SK-N-MC (cell line): ENCODE measurements around the gene ARRDC5.
"Not testable (repeated sequence)": the region's sequence is repeated elsewhere in the genome, so short reads cannot be mapped to it uniquely, and the experiment has no call there.

Source experiments
- DNase-seq: peaks from one replicate; pipeline ENCODE4 v3.0.0-alpha.2; 2011; ENCODE audit warnings: low read depth, low spot score
- H3K27ac ChIP-seq: fragments of 200-600 bp; sonication (generic); 2 replicates; pipeline ENCODE4 v1.5.1; 2016; ENCODE audit warnings: mixed run types
- H3K36me3 ChIP-seq: fragments of 200-600 bp; sonication (generic); 2 replicates; pipeline ENCODE4 v1.6.1; 2017; ENCODE audit warnings: antibody characterized with exemption, low read length, mixed read lengths; ENCODE audit not compliant: insufficient read depth
- H3K4me3 ChIP-seq: fragments of 200-600 bp; sonication (generic); 2 replicates; pipeline ENCODE4 v1.5.1; 2016
- H3K9ac ChIP-seq: fragments of 200-600 bp; sonication (generic); 2 replicates; pipeline ENCODE4 v1.8.0; 2017; ENCODE audit warnings: mixed run types, mixed read lengths; ENCODE audit not compliant: insufficient read length
- H3K9me3 ChIP-seq: fragments of 200-600 bp; sonication (generic); 2 replicates; pipeline ENCODE4 v1.6.1; 2017; ENCODE audit warnings: low read depth, mild to moderate bottlenecking, antibody characterized with exemption, low read length, moderate library complexity, mixed read lengths
- EZH2 ChIP-seq: fragments of 200-600 bp; sonication (generic); IDR thresholded peaks from one replicate; pipeline ENCODE4 v1.6.1; 2017; ENCODE audit warnings: antibody characterized with exemption
- FOXP2 ChIP-seq: optimal IDR thresholded peaks from 2 replicates; pipeline ENCODE3; 2011; ENCODE audit warnings: mild to moderate bottlenecking, moderate library complexity; ENCODE audit not compliant: insufficient read depth; ENCODE audit errors: extremely low read length, control extremely low read depth
- POLR2AphosphoS5 ChIP-seq: IDR thresholded peaks from 2 replicates; pipeline ENCODE4 v1.6.1; 2012; ENCODE audit warnings: mild to moderate bottlenecking, low read depth, low read length, borderline replicate concordance

ARRDC5 gene

GRCh38 chr19:4902796-4903195 lies at the start of gene ARRDC5:
TSS of gene ARRDC5 (minus strand) at chr19:4902896. CDS start at chr19:4902825, 71 bp downstream.
- no peaks in the 10 kb centered on the region for H3K9me3 ChIP-seq
- no peaks in the 10 kb centered on the region for H3K36me3 ChIP-seq
- DNase-seq = no peak
- no peak within 1 kb of the TSS for H3K4me3 ChIP-seq
- TF ChIP-seq EZH2 (no peak), FOXP2 (no peak), POLR2AphosphoS5 (no peak)
- H3K27ac ChIP-seq = no peak within 1 kb of the TSS
- H3K9ac ChIP-seq = no peak within 1 kb of the TSS

GRCh38 chr19:4951656-4952055 lies 49.0 kb upstream of the ARRDC5 start:
- H3K27ac ChIP-seq = no peak overlapping the region
- H3K9me3 ChIP-seq = no peaks in the 10 kb centered on the region
- no peak for TF ChIP-seq EZH2
- TF ChIP-seq FOXP2 = no peak
- no peak for TF ChIP-seq POLR2AphosphoS5
- no peak overlapping the region for H3K4me3 ChIP-seq
- DNase-seq = no peak
- no peak overlapping the region for H3K9ac ChIP-seq
- peaks cover 79% of the 10 kb centered on the region for H3K36me3 ChIP-seq

GRCh38 chr19:4950650-4951049 lies 48.0 kb upstream of the ARRDC5 start:
- H3K36me3 ChIP-seq = peaks cover 83% of the 10 kb centered on the region
- not testable (repeated sequence) for H3K27ac ChIP-seq, H3K9ac ChIP-seq, DNase-seq, H3K9me3 ChIP-seq, H3K4me3 ChIP-seq

- H3K9ac ChIP-seq, H3K4me3 ChIP-seq, DNase-seq, H3K27ac ChIP-seq, H3K9me3 ChIP-seq: not testable (repeated sequence)
- peaks cover 65% of the 10 kb centered on the region for H3K36me3 ChIP-seq
Measured at GRCh38 chr19:4941638-4942169, 39.0 kb upstream of the ARRDC5 start.

GRCh38 chr19:4939466-4939865 lies 36.8 kb upstream of the ARRDC5 start:
- no peaks in the 10 kb centered on the region for H3K9me3 ChIP-seq
- no peak overlapping the region for H3K4me3 ChIP-seq
- H3K36me3 ChIP-seq = peaks cover 63% of the 10 kb centered on the region
- H3K27ac ChIP-seq = no peak overlapping the region
- no peak for DNase-seq
- no peak for TF ChIP-seq EZH2
- TF ChIP-seq FOXP2 = no peak
- TF ChIP-seq POLR2AphosphoS5 = no peak
- no peak overlapping the region for H3K9ac ChIP-seq

GRCh38 chr19:4938461-4938860 lies 35.8 kb upstream of the ARRDC5 start:
- H3K27ac ChIP-seq = peak overlapping the region; percentile 64; the same call in 1 of the 2 replicates
- DNase-seq, H3K4me3 ChIP-seq, H3K9me3 ChIP-seq, H3K9ac ChIP-seq: not testable (repeated sequence)
- H3K36me3 ChIP-seq = peaks cover 61% of the 10 kb centered on the region

GRCh38 chr19:4937060-4937459 lies 34.4 kb upstream of the ARRDC5 start:
- no peak overlapping the region for H3K9ac ChIP-seq
- no peaks in the 10 kb centered on the region for H3K9me3 ChIP-seq
- no peak overlapping the region for H3K4me3 ChIP-seq
- no peak for DNase-seq
- no peak overlapping the region for H3K27ac ChIP-seq
- TF ChIP-seq FOXP2 (no peak), POLR2AphosphoS5 (no peak), EZH2 (no peak)
- peaks cover 68% of the 10 kb centered on the region for H3K36me3 ChIP-seq

GRCh38 chr19:4935444-4935843 lies 32.7 kb upstream of the ARRDC5 start:
- peaks cover 67% of the 10 kb centered on the region for H3K36me3 ChIP-seq
- H3K9me3 ChIP-seq = no peaks in the 10 kb centered on the region
- no peak overlapping the region for H3K27ac ChIP-seq
- no peak for DNase-seq
- TF ChIP-seq EZH2 (no peak), POLR2AphosphoS5 (no peak), FOXP2 (no peak)
- no peak overlapping the region for H3K4me3 ChIP-seq
- no peak overlapping the region for H3K9ac ChIP-seq

- no peak for DNase-seq
- H3K27ac ChIP-seq = no peak overlapping the region
- TF ChIP-seq EZH2 = no peak
- TF ChIP-seq FOXP2 = no peak
- TF ChIP-seq POLR2AphosphoS5 = no peak
- H3K9me3 ChIP-seq = no peaks in the 10 kb centered on the region
- peaks cover 74% of the 10 kb centered on the region for H3K36me3 ChIP-seq
- H3K9ac ChIP-seq = no peak overlapping the region
- no peak overlapping the region for H3K4me3 ChIP-seq
Measured at GRCh38 chr19:4933528-4933927, 30.8 kb upstream of the ARRDC5 start.
